HG02885 (cell line): ENCODE results near the gene MRPL12.
"Not testable (repeated sequence)": the region's sequence is repeated elsewhere in the genome, so short reads cannot be mapped to it uniquely, and the experiment has no call there.

ENCODE experiments used
- ATAC-seq: cut with Tn5 transposase; IDR thresholded peaks from one replicate; pipeline ENCODE4 v1.9.1; 2021; ENCODE audit warnings: mild to moderate bottlenecking; ENCODE audit not compliant: unreplicated experiment, poor library complexity

Gene MRPL12

GRCh38 chr17:81737947-81738800, 35.0 kb downstream of the MRPL12 start:
- ATAC-seq, result no peak

DNA sequence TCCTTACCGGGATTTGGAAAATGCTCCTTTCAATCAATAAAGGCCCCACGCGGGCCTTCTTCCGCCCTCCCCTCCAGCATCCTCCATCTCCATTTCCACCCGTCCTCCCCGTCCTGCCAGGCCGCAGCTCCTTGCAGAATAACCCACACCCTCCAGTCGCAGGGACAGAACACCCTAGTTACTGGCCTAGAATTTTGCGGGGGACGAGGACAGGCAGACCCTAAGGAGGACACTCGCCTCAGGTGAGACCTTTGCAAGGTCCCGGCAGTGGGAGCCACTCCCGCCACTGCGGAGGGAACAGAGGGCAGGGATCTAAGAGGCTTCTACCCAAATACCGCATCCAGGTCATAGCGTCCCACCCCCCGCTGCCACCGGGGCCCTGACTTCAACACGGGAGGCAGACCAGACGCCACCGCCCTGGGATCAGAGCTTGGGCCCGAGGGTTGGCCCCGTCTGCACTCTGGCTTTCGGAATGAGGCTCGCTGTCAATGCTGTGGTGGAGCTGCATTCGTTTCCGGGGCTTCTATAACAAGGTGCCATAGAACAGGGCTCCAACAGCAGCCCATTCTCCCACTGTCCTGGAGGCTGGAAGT, 35.7 kb downstream of the MRPL12 start:
- ATAC-seq, result no peak

DNA sequence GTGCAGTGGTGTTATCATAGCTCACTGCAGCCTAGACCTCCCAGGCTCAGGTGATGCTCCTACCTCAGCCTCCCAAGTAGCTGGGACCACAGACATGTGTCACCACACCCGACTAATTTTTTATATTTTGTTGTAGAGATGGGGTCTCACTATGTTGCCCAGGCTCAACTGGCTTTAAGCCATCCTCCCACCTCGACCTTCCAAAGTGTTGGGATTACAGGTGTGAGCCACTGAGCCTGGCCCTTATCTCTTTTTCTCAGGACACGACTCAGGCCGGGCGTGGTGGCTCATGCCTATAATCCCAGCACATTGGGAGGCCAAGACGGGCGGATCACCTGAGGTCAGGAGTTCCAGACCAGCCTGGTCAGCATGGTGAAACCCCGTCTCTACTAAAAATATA, 36.4 kb downstream of the MRPL12 start:
- ATAC-seq, result not testable (repeated sequence)

- no peak for ATAC-seq
These were observed 37.3 kb downstream of the MRPL12 start for GRCh38 chr17:81740395-81740961.

- no peak for ATAC-seq
These were observed 38.0 kb downstream of the MRPL12 start for GRCh38 chr17:81741049-81741593.

- no peak for ATAC-seq
These were observed 38.7 kb downstream of the MRPL12 start for GRCh38 chr17:81741594-81742452.
